ENCODE measurements around the gene ANKRD12.

DNA sequence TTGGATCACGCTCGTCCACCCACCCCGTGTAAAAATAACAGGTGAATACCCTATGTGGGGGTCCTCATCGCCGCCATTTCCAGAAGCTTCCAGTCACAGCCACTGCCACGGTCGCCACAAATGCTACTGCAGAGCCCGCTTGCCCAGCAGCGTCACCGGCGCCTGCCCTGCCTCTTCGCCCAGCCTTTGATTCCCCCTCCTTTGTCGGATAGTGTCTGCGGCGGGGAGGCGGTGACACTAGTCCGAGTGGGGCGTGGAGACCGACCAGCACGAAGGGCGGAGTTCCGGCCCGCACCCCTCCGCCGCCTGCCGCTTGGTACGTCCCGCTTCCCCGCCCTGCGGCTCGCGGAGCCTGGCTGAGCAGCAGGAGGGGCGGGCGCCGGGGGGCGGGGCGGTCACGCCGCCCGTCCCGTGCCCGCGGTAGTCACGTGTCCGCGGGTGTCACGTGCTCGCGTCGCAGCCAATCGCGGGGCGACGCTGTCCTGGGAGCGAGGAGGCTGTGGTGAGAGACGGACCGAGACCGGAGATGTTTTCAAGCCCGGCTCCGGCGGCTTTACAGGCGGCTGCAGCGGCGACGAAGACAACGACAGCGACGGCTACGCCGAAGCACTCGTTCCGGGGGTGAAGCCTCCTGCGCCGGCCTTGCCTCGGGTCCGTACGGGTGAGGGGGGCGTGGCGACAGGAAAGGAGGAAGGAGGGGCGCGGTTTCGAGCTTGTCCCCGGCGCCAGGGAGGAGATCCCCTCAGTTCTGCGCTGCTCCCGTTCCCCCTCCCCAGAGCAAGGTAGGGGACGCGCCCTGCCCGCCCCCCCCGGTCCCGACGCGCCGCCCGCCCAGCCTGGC is at the start of gene ANKRD12:
- TF ChIP-seq, protein P1, sequence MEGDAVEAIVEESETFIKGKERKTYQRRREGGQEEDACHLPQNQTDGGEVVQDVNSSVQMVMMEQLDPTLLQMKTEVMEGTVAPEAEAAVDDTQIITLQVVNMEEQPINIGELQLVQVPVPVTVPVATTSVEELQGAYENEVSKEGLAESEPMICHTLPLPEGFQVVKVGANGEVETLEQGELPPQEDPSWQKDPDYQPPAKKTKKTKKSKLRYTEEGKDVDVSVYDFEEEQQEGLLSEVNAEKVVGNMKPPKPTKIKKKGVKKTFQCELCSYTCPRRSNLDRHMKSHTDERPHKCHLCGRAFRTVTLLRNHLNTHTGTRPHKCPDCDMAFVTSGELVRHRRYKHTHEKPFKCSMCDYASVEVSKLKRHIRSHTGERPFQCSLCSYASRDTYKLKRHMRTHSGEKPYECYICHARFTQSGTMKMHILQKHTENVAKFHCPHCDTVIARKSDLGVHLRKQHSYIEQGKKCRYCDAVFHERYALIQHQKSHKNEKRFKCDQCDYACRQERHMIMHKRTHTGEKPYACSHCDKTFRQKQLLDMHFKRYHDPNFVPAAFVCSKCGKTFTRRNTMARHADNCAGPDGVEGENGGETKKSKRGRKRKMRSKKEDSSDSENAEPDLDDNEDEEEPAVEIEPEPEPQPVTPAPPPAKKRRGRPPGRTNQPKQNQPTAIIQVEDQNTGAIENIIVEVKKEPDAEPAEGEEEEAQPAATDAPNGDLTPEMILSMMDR (IDR thresholded peaks at IDR 0.05; ENCODE audit: low read length) = no peak
- TF ChIP-seq EZH2 (IDR thresholded peaks at IDR 0.05; ENCODE audit: borderline replicate concordance, low read length) = no peak

All from OCI-LY1 (cell line).